DND-41 (cell line): ENCODE data around the gene CDHR2.

Experiments
- ATAC-seq: fragments of 200-7000 bp; cut with Tn5 transposase; 3 replicates; pipeline ENCODE4 v1.9.1; 2021; ENCODE audit warnings: low read depth; ENCODE audit not compliant: insufficient read depth
- DNase-seq: peaks from one replicate; pipeline ENCODE4 v3.0.0-alpha.2; 2020
- H2AFZ ChIP-seq: 2 replicates; pipeline ENCODE4 v1.6.0; 2012; ENCODE audit warnings: low read depth, low read length
- H3K27ac ChIP-seq: 2 replicates; pipeline ENCODE4 v1.5.1; 2012; ENCODE audit warnings: low read length, inconsistent platforms
- H3K27me3 ChIP-seq: fragments of 200-600 bp; sonication (generic); 2 replicates; pipeline ENCODE4 v1.6.0; 2012; ENCODE audit warnings: low read length, mild to moderate bottlenecking, inconsistent platforms; ENCODE audit not compliant: insufficient read depth, poor library complexity
- H3K36me3 ChIP-seq: 2 replicates; pipeline ENCODE4 v1.5.1; 2012; ENCODE audit warnings: low read length, inconsistent platforms; ENCODE audit not compliant: insufficient read depth
- H3K4me1 ChIP-seq: 2 replicates; pipeline ENCODE4 v1.5.1; 2012; ENCODE audit warnings: mild to moderate bottlenecking, low read length; ENCODE audit not compliant: insufficient read depth
- H3K4me2 ChIP-seq: 2 replicates; pipeline ENCODE4 v1.6.0; 2012; ENCODE audit warnings: mild to moderate bottlenecking, moderate library complexity, low read length, inconsistent platforms; ENCODE audit not compliant: insufficient read depth
- H3K4me3 ChIP-seq, 2 experiments: fragments of 200-600 bp in 1 of 2; shearing (Covaris generic) in 1 of 2; 2 replicates each; pipeline ENCODE4 v1.5.1; 2012 to 2016; ENCODE audit warnings: inconsistent platforms in 2 of 2, low read length in 2 of 2, mild to moderate bottlenecking in 2 of 2, low read depth in 1 of 2, moderate library complexity in 1 of 2
- H3K79me2 ChIP-seq: 2 replicates; pipeline ENCODE4 v1.6.0; 2012; ENCODE audit warnings: low read length, inconsistent platforms; ENCODE audit not compliant: insufficient read depth
- H3K9ac ChIP-seq: 2 replicates; pipeline ENCODE4 v1.6.0; 2012; ENCODE audit warnings: low read depth, mild to moderate bottlenecking, inconsistent platforms, low read length, moderate library complexity
- H3K9me3 ChIP-seq: 2 replicates; pipeline ENCODE4 v1.5.1; 2012; ENCODE audit warnings: low read length, moderate library complexity, mild to moderate bottlenecking, inconsistent platforms; ENCODE audit not compliant: insufficient read depth, severe bottlenecking
- H4K20me1 ChIP-seq: 2 replicates; pipeline ENCODE4 v1.6.0; 2012; ENCODE audit warnings: low read length; ENCODE audit not compliant: insufficient read depth
- CTCF ChIP-seq: IDR thresholded peaks from 2 replicates; pipeline ENCODE4 v1.5.1; 2012; ENCODE audit warnings: borderline replicate concordance, low read length, moderate library complexity, mild to moderate bottlenecking; ENCODE audit not compliant: poor library complexity, severe bottlenecking; ENCODE audit errors: extremely low read depth
- EZH2 ChIP-seq: IDR thresholded peaks from 3 replicates; pipeline ENCODE4 v1.6.1; 2012; ENCODE audit warnings: borderline replicate concordance, low read depth, mild to moderate bottlenecking, moderate library complexity, low read length, inconsistent platforms; ENCODE audit not compliant: severe bottlenecking

CDHR2 gene

GRCh38 chr5:176579323-176579722 lies 30.2 kb downstream of the CDHR2 start:
- no peaks in the 10 kb centered on the region for H3K4me1 ChIP-seq
- TF ChIP-seq CTCF (no peak), EZH2 (no peak)
- no peaks in the 10 kb centered on the region for H3K9me3 ChIP-seq
- no peak overlapping the region for H3K9ac ChIP-seq
- no peak overlapping the region for H3K27ac ChIP-seq
- DNase-seq (no peak), ATAC-seq (no peak)
- no peaks in the 10 kb centered on the region for H3K36me3 ChIP-seq
- H3K79me2 ChIP-seq, result no peaks in the 10 kb centered on the region
- no peak overlapping the region for H2AFZ ChIP-seq
- no peak overlapping the region for H3K4me2 ChIP-seq
- no peak overlapping the region for H3K4me3 ChIP-seq
- H3K27me3 ChIP-seq, result no peaks in the 10 kb centered on the region
- no peaks in the 10 kb centered on the region for H4K20me1 ChIP-seq

GRCh38 chr5:176581361-176581760 lies 32.2 kb downstream of the CDHR2 start:
- H3K4me2 ChIP-seq, result no peak overlapping the region
- no peaks in the 10 kb centered on the region for H3K36me3 ChIP-seq
- no peak overlapping the region for H3K27ac ChIP-seq
- no peaks in the 10 kb centered on the region for H3K4me1 ChIP-seq
- H3K4me3 ChIP-seq, result no peak overlapping the region
- H3K9ac ChIP-seq, result no peak overlapping the region
- no peaks in the 10 kb centered on the region for H3K79me2 ChIP-seq
- ATAC-seq (no peak), DNase-seq (no peak)
- H3K9me3 ChIP-seq, result peaks cover 16% of the 10 kb centered on the region
- H4K20me1 ChIP-seq, result no peaks in the 10 kb centered on the region
- no peaks in the 10 kb centered on the region for H3K27me3 ChIP-seq
- no peak overlapping the region for H2AFZ ChIP-seq
- TF ChIP-seq CTCF (no peak), EZH2 (no peak)

GRCh38 chr5:176583076-176583475 lies 33.9 kb downstream of the CDHR2 start:
- no peaks in the 10 kb centered on the region for H4K20me1 ChIP-seq
- H3K9ac ChIP-seq, result no peak overlapping the region
- DNase-seq (no peak), ATAC-seq (no peak)
- H3K4me3 ChIP-seq, result no peak overlapping the region
- no peaks in the 10 kb centered on the region for H3K36me3 ChIP-seq
- TF ChIP-seq CTCF, result no peak
- TF ChIP-seq EZH2, result no peak
- peaks cover 16% of the 10 kb centered on the region for H3K9me3 ChIP-seq
- H3K27ac ChIP-seq, result no peak overlapping the region
- no peaks in the 10 kb centered on the region for H3K4me1 ChIP-seq
- H3K4me2 ChIP-seq, result no peak overlapping the region
- H3K79me2 ChIP-seq, result no peaks in the 10 kb centered on the region
- H2AFZ ChIP-seq, result no peak overlapping the region
- H3K27me3 ChIP-seq, result no peaks in the 10 kb centered on the region

- H3K27me3 ChIP-seq, result no peaks in the 10 kb centered on the region
- H3K4me3 ChIP-seq, result no peak overlapping the region
- peaks cover 20% of the 10 kb centered on the region for H3K9me3 ChIP-seq
- H3K9ac ChIP-seq, result no peak overlapping the region
- H2AFZ ChIP-seq, result no peak overlapping the region
- ATAC-seq, result no peak
- DNase-seq, result no peak
- H3K36me3 ChIP-seq, result no peaks in the 10 kb centered on the region
- H4K20me1 ChIP-seq, result no peaks in the 10 kb centered on the region
- TF ChIP-seq EZH2, result no peak
- no peak for TF ChIP-seq CTCF
- no peak overlapping the region for H3K27ac ChIP-seq
- H3K4me2 ChIP-seq, result no peak overlapping the region
- H3K4me1 ChIP-seq, result no peaks in the 10 kb centered on the region
- H3K79me2 ChIP-seq, result no peaks in the 10 kb centered on the region
Observed at GRCh38 chr5:176587398-176587797, 38.3 kb downstream of the CDHR2 start.
